ENCODE results near the gene ORC1. TPM values are rescaled to one million over a fixed set of nuclear protein-coding genes. Genes with fewer than 3 reads are reported as not detected.
"Not testable (repeated sequence)": the region's sequence is repeated elsewhere in the genome, so short reads cannot be mapped to it uniquely, and the experiment has no call there.

The ORC1 gene
- total RNA-seq, 1 donor: 5.2 TPM

GRCh38 chr1:52400131-52400530 lies 4.1 kb downstream of the ORC1 start:
- TF ChIP-seq CTCF (IDR thresholded peaks at IDR 0.05; ENCODE audit: insufficient read depth, low read depth, low read length): no peak
- no peak overlapping the region for H3K4me3 ChIP-seq (ENCODE audit: low read depth, low read length)
- DNase-seq (ENCODE audit: low read depth): no peak

GRCh38 chr1:52399629-52400028 lies 4.6 kb downstream of the ORC1 start:
- TF ChIP-seq CTCF (IDR thresholded peaks at IDR 0.05; ENCODE audit: insufficient read depth, low read depth, low read length): no peak
- DNase-seq (ENCODE audit: low read depth): no peak
- H3K4me3 ChIP-seq (ENCODE audit: low read depth, low read length): no peak overlapping the region

GRCh38 chr1:52393174-52393573 lies 11.0 kb downstream of the ORC1 start:
- DNase-seq (ENCODE audit: low read depth): no peak

GRCh38 chr1:52386458-52386857 lies 17.8 kb downstream of the ORC1 start:
- no peak overlapping the region for H3K4me3 ChIP-seq (ENCODE audit: low read depth, low read length)
- no peak for TF ChIP-seq CTCF (IDR thresholded peaks at IDR 0.05; ENCODE audit: insufficient read depth, low read depth, low read length)
- DNase-seq (ENCODE audit: low read depth): peak; percentile 48

More at GRCh38 chr1:52393174-52393573, 11.0 kb downstream of the ORC1 start:
- no peak for TF ChIP-seq CTCF (IDR thresholded peaks at IDR 0.05; ENCODE audit: insufficient read depth, low read depth, low read length)
- H3K4me3 ChIP-seq (ENCODE audit: low read depth, low read length): no peak overlapping the region

GRCh38 chr1:52385376-52385775 lies 18.8 kb downstream of the ORC1 start:
- DNase-seq (ENCODE audit: low read depth): no peak
- H3K4me3 ChIP-seq (ENCODE audit: low read depth, low read length): no peak overlapping the region
- TF ChIP-seq CTCF (IDR thresholded peaks at IDR 0.05; ENCODE audit: insufficient read depth, low read depth, low read length): no peak

- DNase-seq (ENCODE audit: low read depth); H3K4me3 ChIP-seq (ENCODE audit: low read depth, low read length): not testable (repeated sequence)
These were observed 34.4 kb downstream of the ORC1 start for GRCh38 chr1:52369851-52370250.

GRCh38 chr1:52368383-52369172 lies 35.6 kb downstream of the ORC1 start:
- H3K4me3 ChIP-seq (ENCODE audit: low read depth, low read length): peak overlapping the region; percentile 46
- TF ChIP-seq CTCF (IDR thresholded peaks at IDR 0.05; ENCODE audit: insufficient read depth, low read depth, low read length): peak; percentile 10
- DNase-seq (ENCODE audit: low read depth): peak; percentile 40

All from fibroblast of villous mesenchyme (primary cell).